GM23248 (cell line): ENCODE measurements around the gene ERG.

Source experiments
- EZH2 ChIP-seq: fragments of 200-600 bp; sonication (generic); IDR thresholded peaks from 2 replicates; pipeline ENCODE4 v1.6.1; 2018; ENCODE audit warnings: antibody characterized with exemption, mild to moderate bottlenecking; ENCODE audit not compliant: insufficient read depth, poor library complexity, severe bottlenecking
- EZH2phosphoT487 ChIP-seq: fragments of 200-600 bp; sonication (generic); IDR thresholded peaks from 2 replicates; pipeline ENCODE4 v1.6.1; 2018; ENCODE audit warnings: antibody characterized with exemption, moderate library complexity, mild to moderate bottlenecking, low read depth; ENCODE audit not compliant: insufficient read depth

GRCh38 chr21:38454161-38454560 is 44.1 kb downstream of the ERG start:
- TF ChIP-seq EZH2 (no peak), EZH2phosphoT487 (no peak)
